ENCODE measurements around the gene YPEL2.

The YPEL2 gene

GRCh38 chr17:59436900-59437299 lies 105.4 kb downstream of the YPEL2 start:
- no peak for FAIRE-seq

GRCh38 chr17:59437791-59438281 lies 106.4 kb downstream of the YPEL2 start:
- FAIRE-seq = no peak

GRCh38 chr17:59439262-59439661 lies 107.8 kb downstream of the YPEL2 start:
- FAIRE-seq = no peak

- FAIRE-seq = no peak
Observed at GRCh38 chr17:59439741-59440211, 108.3 kb downstream of the YPEL2 start.

- peak; percentile 93 for FAIRE-seq
Observed at GRCh38 chr17:59440757-59441463, 109.5 kb downstream of the YPEL2 start.

GRCh38 chr17:59441464-59442096 lies 110.1 kb downstream of the YPEL2 start:
- FAIRE-seq = no peak

- no peak for FAIRE-seq
Observed at GRCh38 chr17:59443106-59443505, 111.7 kb downstream of the YPEL2 start.
